Smooth muscle cell (in vitro differentiated cells): ENCODE data around the gene GALNT12. TPM values are rescaled to one million over a fixed set of nuclear protein-coding genes. Genes with fewer than 3 reads are reported as not detected.

ENCODE experiments used
- DNase-seq: peaks from one replicate; lab custom pipeline; 2025; ENCODE audit not compliant: unreplicated experiment; lab: John Stamatoyannopoulos, UW
- H2AFZ ChIP-seq: fragments of 200-600 bp; sonication (generic); 2 replicates; pipeline ENCODE4 v1.6.0; 2016; ENCODE audit warnings: antibody characterized with exemption, low read depth, mild to moderate bottlenecking
- H3F3A ChIP-seq: fragments of 200-600 bp; sonication (generic); 2 replicates; pipeline ENCODE4 v1.6.0; 2017; ENCODE audit warnings: antibody characterized with exemption, low read depth
- H3K27ac ChIP-seq: fragments of 200-600 bp; sonication (generic); 2 replicates; pipeline ENCODE4 v1.5.1; 2016; ENCODE audit warnings: low read depth, mild to moderate bottlenecking
- H3K27me3 ChIP-seq: fragments of 200-600 bp; sonication (generic); 2 replicates; pipeline ENCODE4 v1.6.1; 2016; ENCODE audit warnings: low read depth, mild to moderate bottlenecking
- H3K36me3 ChIP-seq: fragments of 200-600 bp; sonication (generic); 2 replicates; pipeline ENCODE4 v1.5.1; 2016; ENCODE audit warnings: low read depth
- H3K4me1 ChIP-seq: fragments of 200-600 bp; sonication (generic); 2 replicates; pipeline ENCODE4 v1.5.1; 2016; ENCODE audit warnings: low read depth
- H3K4me2 ChIP-seq: fragments of 200-600 bp; sonication (generic); 2 replicates; pipeline ENCODE4 v1.6.0; 2016; ENCODE audit warnings: mild to moderate bottlenecking
- H3K4me3 ChIP-seq: fragments of 200-600 bp; sonication (generic); 2 replicates; pipeline ENCODE4 v1.5.1; 2016; ENCODE audit warnings: mild to moderate bottlenecking
- H3K79me2 ChIP-seq: fragments of 200-600 bp; sonication (generic); 2 replicates; pipeline ENCODE4 v1.6.0; 2016; ENCODE audit warnings: low read depth, mild to moderate bottlenecking
- H3K9ac ChIP-seq: fragments of 200-600 bp; sonication (generic); 2 replicates; pipeline ENCODE4 v1.6.0; 2016; ENCODE audit warnings: low read depth
- H3K9me3 ChIP-seq: fragments of 200-600 bp; sonication (generic); replicated peaks from 2 replicates; pipeline ENCODE4 v1.5.1; 2016; ENCODE audit warnings: low read depth
- H4K20me1 ChIP-seq: fragments of 200-600 bp; sonication (generic); 2 replicates; pipeline ENCODE4 v1.6.0; 2016; ENCODE audit warnings: low read depth
- CTCF ChIP-seq: fragments of 200-600 bp; sonication (generic); IDR thresholded peaks from 2 replicates; pipeline ENCODE4 v1.5.1; 2017; ENCODE audit warnings: borderline replicate concordance, mild to moderate bottlenecking, antibody characterized with exemption; ENCODE audit not compliant: insufficient read depth, poor library complexity, severe bottlenecking
- WGBS: methylation state at CpG from one replicate; pipeline ENCODE4 v1.1.7; 2016; ENCODE audit warnings: low lambda C conversion rate; 5-methylcytosine and 5-hydroxymethylcytosine counted together
- polyA plus RNA-seq: library from polyadenylated mRNA; unstranded; fragments of >200 nt; fragmentation: Nextera tagmentation; extraction: Ambion mirVana; gene quantifications from 2 replicates; pipeline ENCODE4 v1.2.1, GENCODE V29; 2016
- total RNA-seq: library from RNA; depleted of rRNA; stranded (reverse); fragments of >200 nt; gene quantifications from 2 replicates; pipeline ENCODE4 v1.2.3, GENCODE V29; 2014

GALNT12 gene
- total and polyA plus RNA-seq, 2 experiments from 2014 or later = 1.7 to 4.0 TPM

GRCh38 chr9:98879094-98879962 is 71.9 kb downstream of the GALNT12 start:
- H3K9ac ChIP-seq = no peak overlapping the region
- H3K27me3 ChIP-seq = no peaks in the 10 kb centered on the region
- H3K4me1 ChIP-seq = no peaks in the 10 kb centered on the region
- no peak overlapping the region for H3K4me3 ChIP-seq
- H3K36me3 ChIP-seq = no peaks in the 10 kb centered on the region
- H3K4me2 ChIP-seq = no peak overlapping the region
- no peak for DNase-seq
- H3F3A ChIP-seq = no peaks in the 10 kb centered on the region
- WGBS = 81% methylated on average over 5 of the region's 5 CpGs
- no peaks in the 10 kb centered on the region for H4K20me1 ChIP-seq
- H3K9me3 ChIP-seq = no peaks in the 10 kb centered on the region
- no peak overlapping the region for H2AFZ ChIP-seq
- H3K27ac ChIP-seq = no peak overlapping the region
- no peaks in the 10 kb centered on the region for H3K79me2 ChIP-seq
- TF ChIP-seq CTCF = no peak

- Histone ChIP-seq H3K36me3 (no peaks in the 10 kb centered on the region), H3K79me2 (no peaks in the 10 kb centered on the region), H3K4me3 (no peak overlapping the region), H3K27me3 (no peaks in the 10 kb centered on the region), H3K4me1 (no peaks in the 10 kb centered on the region), H4K20me1 (no peaks in the 10 kb centered on the region), H3K9me3 (no peaks in the 10 kb centered on the region), H2AFZ (no peak overlapping the region), H3K27ac (no peak overlapping the region), H3F3A (no peaks in the 10 kb centered on the region), H3K4me2 (no peak overlapping the region), H3K9ac (no peak overlapping the region)
- no peak for DNase-seq
- TF ChIP-seq CTCF = no peak
- WGBS = 85% methylated on average over 8 of the region's 8 CpGs
Measured at GRCh38 chr9:98879963-98880310, 72.5 kb downstream of the GALNT12 start.

- H3K79me2 ChIP-seq = no peaks in the 10 kb centered on the region
- no peak overlapping the region for H3K4me2 ChIP-seq
- no peaks in the 10 kb centered on the region for H4K20me1 ChIP-seq
- H3K27me3 ChIP-seq = no peaks in the 10 kb centered on the region
- no peak overlapping the region for H3K27ac ChIP-seq
- no peak for TF ChIP-seq CTCF
- H3K36me3 ChIP-seq = no peaks in the 10 kb centered on the region
- no peak overlapping the region for H2AFZ ChIP-seq
- no peak for DNase-seq
- H3F3A ChIP-seq = no peaks in the 10 kb centered on the region
- H3K9me3 ChIP-seq = no peaks in the 10 kb centered on the region
- no peak overlapping the region for H3K4me3 ChIP-seq
- H3K4me1 ChIP-seq = no peaks in the 10 kb centered on the region
- no peak overlapping the region for H3K9ac ChIP-seq
- WGBS = 92% methylated on average over 7 of the region's 7 CpGs
Measured at GRCh38 chr9:98880311-98881015, 73.0 kb downstream of the GALNT12 start.
